DND-41 (cell line): ENCODE measurements around the gene CALCOCO1.

ENCODE experiments used
- ATAC-seq: fragments of 200-7000 bp; cut with Tn5 transposase; 3 replicates; pipeline ENCODE4 v1.9.1; 2021; ENCODE audit warnings: low read depth; ENCODE audit not compliant: insufficient read depth
- DNase-seq: peaks from one replicate; pipeline ENCODE4 v3.0.0-alpha.2; 2020
- H2AFZ ChIP-seq: 2 replicates; pipeline ENCODE4 v1.6.0; 2012; ENCODE audit warnings: low read depth, low read length
- H3K27ac ChIP-seq: 2 replicates; pipeline ENCODE4 v1.5.1; 2012; ENCODE audit warnings: low read length, inconsistent platforms
- H3K27me3 ChIP-seq: fragments of 200-600 bp; sonication (generic); 2 replicates; pipeline ENCODE4 v1.6.0; 2012; ENCODE audit warnings: low read length, mild to moderate bottlenecking, inconsistent platforms; ENCODE audit not compliant: insufficient read depth, poor library complexity
- H3K36me3 ChIP-seq: 2 replicates; pipeline ENCODE4 v1.5.1; 2012; ENCODE audit warnings: low read length, inconsistent platforms; ENCODE audit not compliant: insufficient read depth
- H3K4me1 ChIP-seq: 2 replicates; pipeline ENCODE4 v1.5.1; 2012; ENCODE audit warnings: mild to moderate bottlenecking, low read length; ENCODE audit not compliant: insufficient read depth
- H3K4me2 ChIP-seq: 2 replicates; pipeline ENCODE4 v1.6.0; 2012; ENCODE audit warnings: mild to moderate bottlenecking, moderate library complexity, low read length, inconsistent platforms; ENCODE audit not compliant: insufficient read depth
- H3K4me3 ChIP-seq, 2 experiments: fragments of 200-600 bp in 1 of 2; shearing (Covaris generic) in 1 of 2; 2 replicates each; pipeline ENCODE4 v1.5.1; 2012 to 2016; ENCODE audit warnings: inconsistent platforms in 2 of 2, low read length in 2 of 2, mild to moderate bottlenecking in 2 of 2, low read depth in 1 of 2, moderate library complexity in 1 of 2
- H3K79me2 ChIP-seq: 2 replicates; pipeline ENCODE4 v1.6.0; 2012; ENCODE audit warnings: low read length, inconsistent platforms; ENCODE audit not compliant: insufficient read depth
- H3K9ac ChIP-seq: 2 replicates; pipeline ENCODE4 v1.6.0; 2012; ENCODE audit warnings: low read depth, mild to moderate bottlenecking, inconsistent platforms, low read length, moderate library complexity
- H3K9me3 ChIP-seq: 2 replicates; pipeline ENCODE4 v1.5.1; 2012; ENCODE audit warnings: low read length, moderate library complexity, mild to moderate bottlenecking, inconsistent platforms; ENCODE audit not compliant: insufficient read depth, severe bottlenecking
- H4K20me1 ChIP-seq: 2 replicates; pipeline ENCODE4 v1.6.0; 2012; ENCODE audit warnings: low read length; ENCODE audit not compliant: insufficient read depth
- CTCF ChIP-seq: IDR thresholded peaks from 2 replicates; pipeline ENCODE4 v1.5.1; 2012; ENCODE audit warnings: borderline replicate concordance, low read length, moderate library complexity, mild to moderate bottlenecking; ENCODE audit not compliant: poor library complexity, severe bottlenecking; ENCODE audit errors: extremely low read depth
- EZH2 ChIP-seq: IDR thresholded peaks from 3 replicates; pipeline ENCODE4 v1.6.1; 2012; ENCODE audit warnings: borderline replicate concordance, low read depth, mild to moderate bottlenecking, moderate library complexity, low read length, inconsistent platforms; ENCODE audit not compliant: severe bottlenecking

Gene CALCOCO1

GRCh38 chr12:53709671-53710070, 17.6 kb downstream of the CALCOCO1 start:
- peaks cover 12% of the 10 kb centered on the region for H3K27me3 ChIP-seq
- no peaks in the 10 kb centered on the region for H3K4me1 ChIP-seq
- H3K4me3 ChIP-seq = no peak overlapping the region
- ATAC-seq (peak; percentile 35; the same call in 1 of the 3 replicates), DNase-seq (no peak)
- no peak overlapping the region for H3K4me2 ChIP-seq
- no peaks in the 10 kb centered on the region for H3K9me3 ChIP-seq
- no peaks in the 10 kb centered on the region for H4K20me1 ChIP-seq
- H2AFZ ChIP-seq = no peak overlapping the region
- no peak overlapping the region for H3K27ac ChIP-seq
- TF ChIP-seq CTCF (no peak), EZH2 (no peak)
- H3K36me3 ChIP-seq = no peaks in the 10 kb centered on the region
- no peaks in the 10 kb centered on the region for H3K79me2 ChIP-seq
- no peak overlapping the region for H3K9ac ChIP-seq

- no peaks in the 10 kb centered on the region for H4K20me1 ChIP-seq
- DNase-seq = no peak
- H3K27ac ChIP-seq = no peak overlapping the region
- TF ChIP-seq EZH2 (no peak), CTCF (no peak)
- ATAC-seq = no peak
- no peak overlapping the region for H3K9ac ChIP-seq
- H3K4me3 ChIP-seq = no peak overlapping the region
- no peaks in the 10 kb centered on the region for H3K9me3 ChIP-seq
- H2AFZ ChIP-seq = no peak overlapping the region
- H3K36me3 ChIP-seq = no peaks in the 10 kb centered on the region
- no peak overlapping the region for H3K4me2 ChIP-seq
- H3K27me3 ChIP-seq = peaks cover 41% of the 10 kb centered on the region
- no peaks in the 10 kb centered on the region for H3K79me2 ChIP-seq
- no peaks in the 10 kb centered on the region for H3K4me1 ChIP-seq
These were observed 21.2 kb downstream of the CALCOCO1 start for GRCh38 chr12:53706080-53706479.

GRCh38 chr12:53703756-53704155, 23.5 kb downstream of the CALCOCO1 start:
- peaks cover 46% of the 10 kb centered on the region for H3K27me3 ChIP-seq

More at GRCh38 chr12:53703756-53704155, 23.5 kb downstream of the CALCOCO1 start:
- Histone ChIP-seq H3K4me1 (no peaks in the 10 kb centered on the region), H3K27ac (no peak overlapping the region), H3K4me2 (no peak overlapping the region), H4K20me1 (no peaks in the 10 kb centered on the region), H3K9me3 (no peaks in the 10 kb centered on the region), H3K9ac (no peak overlapping the region), H2AFZ (no peak overlapping the region), H3K79me2 (no peaks in the 10 kb centered on the region), H3K36me3 (no peaks in the 10 kb centered on the region), H3K4me3 (no peak overlapping the region)
- DNase-seq (no peak), ATAC-seq (no peak)
- TF ChIP-seq EZH2 (no peak), CTCF (no peak)
